Activated CD8-positive, alpha-beta memory T cell treated with anti-CD3 and anti-CD28 coated beads for 48 hours (primary cell): ENCODE data around the gene PACSIN2.

Experiments
- DNase-seq, 3 experiments: peaks; one replicate each; pipeline ENCODE4 v3.0.0-alpha.2; 2020; ENCODE audit warnings: low read depth in 2 of 3, low spot score in 2 of 3

The PACSIN2 gene

DNA sequence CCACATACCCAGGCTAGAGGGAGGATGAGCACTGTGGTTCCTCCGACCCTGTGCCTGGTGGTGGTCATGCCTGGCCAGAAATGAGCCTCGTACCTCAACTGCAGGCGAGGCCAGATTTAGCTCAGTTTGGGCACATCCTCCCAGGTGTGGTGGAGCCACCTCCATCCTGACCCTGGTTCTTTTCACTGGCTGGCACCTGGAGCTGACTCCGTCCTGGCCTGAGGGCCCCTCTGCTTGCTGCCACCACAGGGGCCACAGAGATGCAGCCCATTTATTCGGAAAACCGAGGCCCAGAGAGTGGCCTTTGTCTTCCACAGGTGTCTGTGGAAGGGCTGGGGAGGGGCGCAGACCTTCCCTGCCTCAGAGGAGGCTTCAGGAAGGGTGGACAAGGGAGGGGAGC lies 148.8 kb downstream of the PACSIN2 start:
- DNase-seq = no peak

- DNase-seq = no peak
Measured at GRCh38 chr22:42865536-42865935, 149.4 kb downstream of the PACSIN2 start.

GRCh38 chr22:42863349-42863961 lies 151.5 kb downstream of the PACSIN2 start:
- DNase-seq = peak in 1 of 3 experiments; percentile 32

GRCh38 chr22:42862045-42862734 lies 152.8 kb downstream of the PACSIN2 start:
- DNase-seq = no peak

DNA sequence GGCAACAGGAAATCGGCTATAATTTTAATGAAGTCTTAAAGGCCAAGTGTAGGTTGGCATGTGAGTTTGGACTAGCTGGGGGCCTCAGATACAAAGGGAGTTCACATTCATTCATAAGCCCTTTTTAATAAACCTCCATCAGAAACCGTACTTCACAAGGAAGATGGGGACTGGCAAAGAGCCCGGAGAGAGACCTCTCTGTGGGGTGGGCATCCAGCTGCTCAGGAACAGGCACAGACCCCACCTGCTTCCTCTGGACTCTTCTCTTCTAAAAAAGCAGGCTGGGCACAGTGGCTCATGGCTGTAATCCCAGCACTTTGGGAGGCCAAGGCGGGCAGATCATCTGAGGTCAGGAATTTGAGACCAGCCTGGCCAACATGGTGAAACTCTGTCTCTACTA lies 154.0 kb downstream of the PACSIN2 start:
- DNase-seq = no peak

DNA sequence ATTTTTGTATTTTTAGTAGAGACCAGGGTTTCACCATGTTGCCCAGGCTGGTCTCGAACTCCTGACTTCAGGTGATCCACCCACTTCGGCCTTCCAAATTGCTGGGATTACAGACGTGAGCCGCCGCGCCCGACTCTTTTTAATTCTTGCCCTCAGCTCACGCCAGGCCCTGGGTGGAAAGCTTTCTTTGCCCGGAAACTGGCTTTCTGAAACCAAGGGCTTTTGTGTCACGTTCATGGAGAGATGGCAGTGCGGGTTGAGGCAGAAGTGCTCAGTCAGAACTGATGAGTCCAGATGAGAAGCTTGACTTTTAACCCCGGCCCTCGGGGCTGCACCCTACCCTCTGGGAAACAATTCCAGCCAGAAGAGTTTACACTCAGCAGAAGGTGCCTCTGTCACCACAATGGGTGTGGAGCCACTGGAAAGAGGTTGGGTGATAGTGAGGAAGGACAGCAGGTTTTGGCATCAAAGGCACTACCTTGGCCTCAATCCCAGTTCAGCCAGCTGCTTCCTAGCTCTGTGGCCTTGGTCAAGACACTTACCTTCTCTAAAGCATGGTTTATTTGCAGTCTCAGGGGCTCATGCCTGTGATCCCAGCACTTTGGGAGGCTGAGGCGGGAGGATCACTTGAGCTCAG lies 157.0 kb downstream of the PACSIN2 start:
- no peak for DNase-seq

GRCh38 chr22:42856865-42857704 lies 157.9 kb downstream of the PACSIN2 start, which contains the start of gene ARFGAP3:
TSS of gene ARFGAP3 (minus strand) at chr22:42857273. CDS start at chr22:42857182, 91 bp downstream.
- DNase-seq = peak; percentile 88 to 93 (median 91)

- DNase-seq = peak in 1 of 3 experiments; percentile 11
Measured at GRCh38 chr22:42856179-42856864, 158.6 kb downstream of the PACSIN2 start.

GRCh38 chr22:42855721-42856120 lies 159.2 kb downstream of the PACSIN2 start:
- DNase-seq = no peak

- no peak for DNase-seq
Measured at GRCh38 chr22:42855211-42855610, 159.7 kb downstream of the PACSIN2 start.

DNA sequence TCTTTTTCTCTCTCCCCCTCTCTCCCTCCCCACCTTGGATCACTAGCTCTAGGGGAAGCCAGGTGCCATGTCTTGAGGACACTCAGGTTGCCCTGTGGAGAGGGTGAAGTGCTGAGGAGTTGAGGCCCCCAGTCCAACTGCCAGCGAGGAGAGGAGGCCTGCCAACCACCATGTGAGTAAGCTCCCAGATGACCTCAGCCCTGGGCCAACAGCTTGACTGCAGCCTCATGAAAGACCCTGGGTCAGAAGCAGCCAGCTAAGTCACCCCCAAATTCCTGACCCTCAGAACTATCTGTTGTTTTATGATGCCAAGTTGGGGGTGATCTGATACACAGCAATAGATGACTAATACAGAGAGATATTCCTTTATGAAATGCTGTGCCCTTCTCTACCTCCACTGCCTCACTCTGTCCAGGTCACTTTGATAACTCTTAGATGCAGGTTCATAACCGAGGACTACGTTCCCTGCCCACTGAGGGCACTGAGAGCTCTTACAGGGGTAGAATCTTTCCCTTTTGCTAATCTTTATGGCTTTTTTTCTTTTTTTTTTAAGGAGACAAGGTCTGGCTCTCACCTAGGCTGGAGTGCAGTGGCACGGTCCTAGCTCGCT lies 165.9 kb downstream of the PACSIN2 start:
- no peak for DNase-seq

DNA sequence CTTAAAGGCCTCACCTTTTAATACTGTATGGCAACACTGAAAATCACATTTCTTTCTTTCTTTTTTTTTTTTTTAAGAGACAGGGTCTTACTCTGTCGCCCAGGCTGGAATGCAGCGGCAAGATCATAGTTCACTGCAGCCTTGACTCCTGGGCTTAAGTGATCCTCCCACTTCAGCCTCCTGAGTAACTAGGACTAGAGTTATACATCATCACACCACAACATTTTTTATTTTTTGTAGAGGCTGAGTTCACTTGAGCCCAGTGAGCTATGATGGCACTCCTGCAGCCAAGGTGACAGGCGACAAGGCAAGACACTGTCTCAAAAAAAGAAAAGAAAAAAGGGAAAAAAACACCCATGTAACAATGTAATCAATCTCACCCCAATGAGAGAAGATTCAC lies 167.8 kb downstream of the PACSIN2 start:
- no peak for DNase-seq

DNA sequence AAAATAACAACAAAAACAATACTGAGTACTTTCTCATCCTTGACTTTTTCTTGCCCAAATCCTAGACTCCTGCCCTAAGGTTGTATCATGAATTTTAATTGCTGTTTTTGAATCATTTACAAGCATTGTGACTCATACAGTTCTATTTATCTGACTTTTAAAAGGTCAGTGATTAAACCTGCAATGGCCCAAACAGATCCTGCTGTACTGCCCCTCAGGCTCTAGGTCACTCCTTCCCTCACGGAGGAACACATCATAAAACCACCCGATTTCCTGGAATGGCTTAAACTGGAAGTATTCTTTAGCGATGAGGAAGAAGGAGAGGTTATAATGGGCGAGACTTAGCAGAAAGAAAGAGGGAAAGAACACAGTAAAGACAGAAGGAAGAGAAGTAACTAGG lies 170.2 kb downstream of the PACSIN2 start:
- no peak for DNase-seq

DNA sequence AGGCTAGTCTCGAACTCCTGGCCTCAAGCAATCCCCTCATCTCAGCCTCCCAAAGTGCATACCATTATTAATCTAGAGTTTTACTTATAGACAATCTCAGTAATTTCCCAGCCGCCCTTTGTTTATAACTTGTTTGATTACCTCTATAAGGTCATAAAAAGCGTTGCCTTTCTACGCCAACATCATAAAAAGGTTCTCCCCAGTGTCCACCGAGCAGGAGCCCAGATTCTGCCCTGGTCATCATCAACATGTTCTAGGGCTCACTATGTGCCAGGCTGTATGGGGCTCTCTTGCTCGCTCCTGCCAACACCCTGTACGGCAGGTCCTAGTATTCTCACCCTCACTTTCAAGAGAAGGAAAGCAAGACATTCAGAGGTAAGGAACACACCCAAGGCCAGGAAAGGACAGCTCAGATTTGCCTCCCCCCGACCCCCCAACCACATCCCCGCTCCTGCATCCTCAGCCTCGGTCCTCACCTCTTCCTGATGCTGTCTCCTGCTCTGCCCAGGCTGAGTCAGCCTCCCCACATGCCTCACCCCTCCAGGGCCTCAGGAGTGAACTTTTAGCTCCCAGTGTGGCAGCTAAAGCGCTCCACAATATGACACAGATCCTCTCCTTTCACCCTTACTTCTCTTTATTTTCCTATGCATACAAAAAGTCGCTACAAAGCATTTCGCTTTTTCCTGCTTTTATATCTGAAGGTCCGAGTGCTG lies 172.1 kb downstream of the PACSIN2 start:
- no peak for DNase-seq

GRCh38 chr22:42841444-42841843 lies 173.5 kb downstream of the PACSIN2 start:
- DNase-seq = no peak

DNA sequence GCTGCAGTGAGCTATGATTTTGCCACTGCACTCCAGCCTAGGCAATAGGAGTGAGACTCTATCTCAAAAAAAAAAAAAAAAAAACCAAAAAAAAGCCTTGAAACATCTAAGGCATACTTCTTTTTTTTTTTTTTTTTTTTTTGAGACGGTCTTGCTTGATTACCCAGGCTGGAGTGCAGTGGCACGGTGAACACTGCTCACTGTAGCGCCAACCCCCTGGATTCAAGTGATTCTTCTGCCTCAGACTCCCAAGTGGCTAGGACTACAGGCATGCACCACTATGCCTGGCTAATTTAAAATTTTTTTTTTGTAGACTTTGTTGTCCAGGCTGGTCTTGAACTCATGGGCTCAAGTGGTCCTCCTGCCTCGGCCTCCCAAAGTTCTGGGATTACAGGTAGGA lies 177.4 kb downstream of the PACSIN2 start:
- no peak for DNase-seq

DNA sequence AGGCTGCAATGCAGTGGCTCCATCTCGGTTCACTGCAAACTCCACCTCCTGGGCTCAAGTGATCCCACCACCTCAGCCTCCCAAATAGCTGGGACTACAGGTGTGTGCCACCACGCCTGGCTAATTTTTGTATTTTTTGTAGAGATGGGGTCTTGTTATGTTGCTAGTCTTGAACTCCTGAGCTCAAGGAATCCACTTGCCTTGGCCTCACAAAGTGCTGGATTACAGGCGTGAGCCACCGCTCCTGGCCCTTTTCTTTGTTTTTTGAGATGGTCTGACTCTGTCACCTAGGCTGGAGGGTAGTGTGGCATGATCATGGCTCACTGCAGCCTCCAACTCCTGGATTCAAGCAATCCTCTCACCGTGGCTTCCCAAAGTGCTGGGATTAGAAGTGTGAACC lies 178.9 kb downstream of the PACSIN2 start:
- DNase-seq = no peak

DNA sequence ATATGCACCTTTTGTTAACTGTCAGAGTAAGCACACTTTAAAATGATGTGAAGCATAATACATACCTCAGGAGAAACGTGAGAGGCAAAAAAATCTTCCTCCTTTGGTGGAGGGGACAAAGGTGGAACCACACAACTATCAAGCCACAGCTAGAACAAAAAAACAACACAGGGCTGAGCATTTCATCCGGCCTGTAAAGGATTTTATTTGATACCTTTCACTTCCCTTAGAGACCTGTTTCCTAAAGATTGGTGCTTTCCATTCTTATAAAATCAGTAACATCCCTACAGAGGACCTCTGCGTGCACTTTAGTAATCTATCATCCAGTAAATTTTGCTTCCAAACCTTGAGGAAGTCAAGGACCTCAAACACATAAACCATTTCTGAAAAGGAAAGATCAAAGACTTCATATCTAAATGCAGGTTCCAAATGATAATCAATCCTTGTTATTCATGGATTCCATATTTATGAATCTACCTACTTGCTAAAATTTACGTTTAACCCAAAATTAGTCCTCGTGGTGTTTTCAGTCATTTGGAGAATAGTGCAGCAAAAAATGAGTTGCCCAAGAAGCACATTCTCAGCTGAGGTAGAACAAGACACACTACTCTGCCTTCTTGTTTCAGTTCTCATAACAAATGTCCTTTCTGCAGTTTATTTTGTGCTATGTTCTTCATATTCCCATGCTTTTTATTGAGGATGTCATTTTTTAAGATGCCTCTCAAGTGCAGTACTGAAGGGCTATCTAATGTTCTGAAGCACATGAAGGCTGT lies 180.6 kb downstream of the PACSIN2 start:
- DNase-seq = no peak

DNA sequence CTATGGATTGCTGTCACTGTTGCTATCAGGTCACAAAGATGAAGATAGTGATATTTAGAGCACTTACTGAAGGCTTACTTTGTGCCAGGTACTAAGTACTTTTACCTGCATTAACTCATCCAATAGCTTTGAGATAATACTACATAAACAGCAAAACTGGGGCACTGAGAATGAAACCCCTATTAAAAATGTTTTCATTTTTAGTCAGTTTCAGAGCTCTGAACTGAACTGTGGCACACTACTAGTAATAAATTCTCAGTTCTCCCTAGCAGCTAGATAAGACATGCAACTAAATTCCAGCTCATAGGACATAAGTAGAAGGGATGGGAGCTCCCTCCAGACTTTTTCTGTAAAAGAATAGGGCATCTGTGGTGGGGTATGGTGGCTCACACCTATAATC lies 181.8 kb downstream of the PACSIN2 start:
- no peak for DNase-seq
